K562 (cell line): ENCODE results near the gene UFC1. TPM values are rescaled to one million over a fixed set of nuclear protein-coding genes. Genes with fewer than 3 reads are reported as not detected.

ENCODE experiments used
- CEBPG ChIP-seq, 3 experiments: fragments of 200-800 bp in 1 of 3; sonication (Bioruptor generic) in 1 of 3; sonication (generic) in 1 of 3; formaldehyde crosslinking in 1 of 3; IDR thresholded peaks in 2 of 3; conservative IDR thresholded peaks in 1 of 3; 2 replicates each; pipeline versions ENCODE4 v1.6.1 to v1.8.0; 2016 to 2022; ENCODE audit warnings: missing compliant biosample characterization in 2 of 3, missing genetic modification characterization in 2 of 3, mild to moderate bottlenecking in 1 of 3, missing genetic modification reagents in 1 of 3
- DPF2 ChIP-seq: fragments of 450-650 bp; IDR thresholded peaks from 2 replicates; pipeline ENCODE4 v1.6.1; 2016
- HNRNPH1 ChIP-seq: fragments of 200-400 bp; formaldehyde crosslinking; optimal IDR thresholded peaks from 2 replicates; pipeline ENCODE3; 2017; ENCODE audit warnings: low read depth, mild to moderate bottlenecking, low read length, moderate library complexity
- NFRKB ChIP-seq: fragments of 450-650 bp; IDR thresholded peaks from 2 replicates; pipeline ENCODE4 v1.6.1; 2016; ENCODE audit warnings: low read depth
- PHF20 ChIP-seq: fragments of 450-650 bp; IDR thresholded peaks from 2 replicates; pipeline ENCODE4 v1.6.1; 2018; ENCODE audit not compliant: partially characterized antibody
- POLR2A ChIP-seq: fragments of 450-650 bp; conservative IDR thresholded peaks from 2 replicates; pipeline ENCODE4 v1.6.1; 2016
- TAF1 ChIP-seq: IDR thresholded peaks from 2 replicates; pipeline ENCODE4 v1.6.1; 2011; ENCODE audit warnings: mild to moderate bottlenecking, low read length, moderate library complexity; ENCODE audit not compliant: insufficient read depth, control insufficient read depth, severe bottlenecking; ENCODE audit errors: extremely low read depth
- YY1 ChIP-seq, 3 experiments: IDR thresholded peaks; 2 replicates each; pipeline ENCODE4 v1.6.1; 2011; ENCODE audit warnings: low read length in 2 of 3, mild to moderate bottlenecking in 2 of 3, moderate library complexity in 2 of 3, borderline replicate concordance in 1 of 3, control low read depth in 1 of 3, low read depth in 1 of 3; ENCODE audit not compliant: insufficient read depth in 3 of 3, insufficient replicate concordance in 2 of 3, control insufficient read depth in 1 of 3, insufficient read length in 1 of 3; ENCODE audit errors: extremely low read depth in 1 of 3
- ZNF408 ChIP-seq: fragments of 250-450 bp; sonication (Bioruptor Pico); IDR thresholded peaks from 2 replicates; pipeline ENCODE4 v1.4.0; 2020; ENCODE audit warnings: low read depth, mild to moderate bottlenecking, moderate library complexity
- ZNF551 ChIP-seq: fragments of 250-450 bp; sonication (Bioruptor Pico); IDR thresholded peaks from 2 replicates; pipeline ENCODE4 v1.5.0; 2021; ENCODE audit warnings: mild to moderate bottlenecking, moderate library complexity
- ZNF668 ChIP-seq: fragments of 250-450 bp; sonication (Bioruptor Pico); IDR thresholded peaks from 2 replicates; pipeline ENCODE4 v1.8.0; 2022; ENCODE audit warnings: mild to moderate bottlenecking, inconsistent platforms
- ZNF766 ChIP-seq: fragments of 200-800 bp; sonication (Bioruptor generic); conservative IDR thresholded peaks from 2 replicates; pipeline ENCODE4 v1.6.1; 2016; ENCODE audit warnings: missing genetic modification characterization, missing compliant biosample characterization
- polyA plus RNA-seq, 8 experiments: library from polyadenylated mRNA; depleted of rRNA in 4 of 8; stranded (reverse) in 5 of 8; unstranded in 3 of 8; fragments of >200 nt; fragmentation: Nextera tagmentation in 2 of 8; fragmentation: Illumina TruSeq in 1 of 8; extraction: Ambion mirVana in 2 of 8; extraction: Trizol in 1 of 8; gene quantifications; 2 replicates each; pipeline versions ENCODE4 v1.2.1 to v1.2.3, GENCODE V29; 2011 to 2014; ENCODE audit warnings: inconsistent platforms in 1 of 8, missing spikeins in 1 of 8
- total RNA-seq, 7 experiments: library from RNA; depleted of rRNA in 6 of 7; stranded (reverse); fragments of >200 nt in 6 of 7; fragmentation: Illumina TruSeq in 2 of 7; extraction: Trizol in 2 of 7; gene quantifications; 2 replicates each; pipeline versions ENCODE4 v1.2.1 to v1.2.3, GENCODE V29; 2011 to 2021; ENCODE audit warnings: low replicate concordance in 1 of 7
- TF ChIP-seq, protein P1 (sequence below), 2 experiments: fragments of 200-800 bp in 1 of 2; sonication (Bioruptor generic) in 1 of 2; sonication (generic) in 1 of 2; formaldehyde crosslinking in 1 of 2; IDR thresholded peaks in 1 of 2; conservative IDR thresholded peaks in 1 of 2; 2 replicates each; pipeline versions ENCODE4 v1.5.0 to v1.6.1; 2016 to 2020; ENCODE audit warnings: missing compliant biosample characterization in 1 of 2, missing genetic modification characterization in 1 of 2, missing genetic modification reagents in 1 of 2
- TF ChIP-seq, protein P2 (sequence below): fragments of 450-650 bp; IDR thresholded peaks from 2 replicates; pipeline ENCODE4 v1.6.1; 2016
- TF ChIP-seq, protein P3 (sequence below), 2 experiments: fragments of 450-650 bp; IDR thresholded peaks; 2 replicates each; pipeline ENCODE4 v1.6.1; 2018; ENCODE audit warnings: mild to moderate bottlenecking in 2 of 2, low read depth in 1 of 2; ENCODE audit not compliant: partially characterized antibody in 2 of 2
- TF ChIP-seq, protein P4 (sequence below): fragments of 150-350 bp; conservative IDR thresholded peaks from 2 replicates; pipeline ENCODE4 v1.6.1; 2014; ENCODE audit warnings: low read length

The UFC1 gene
- total and polyA plus RNA-seq, 9 of the 15 experiments (the other 6 are each of a cell fraction or from before 2014, with no cell fraction given) = 92.8 to 220 (median 161) TPM

DNA sequence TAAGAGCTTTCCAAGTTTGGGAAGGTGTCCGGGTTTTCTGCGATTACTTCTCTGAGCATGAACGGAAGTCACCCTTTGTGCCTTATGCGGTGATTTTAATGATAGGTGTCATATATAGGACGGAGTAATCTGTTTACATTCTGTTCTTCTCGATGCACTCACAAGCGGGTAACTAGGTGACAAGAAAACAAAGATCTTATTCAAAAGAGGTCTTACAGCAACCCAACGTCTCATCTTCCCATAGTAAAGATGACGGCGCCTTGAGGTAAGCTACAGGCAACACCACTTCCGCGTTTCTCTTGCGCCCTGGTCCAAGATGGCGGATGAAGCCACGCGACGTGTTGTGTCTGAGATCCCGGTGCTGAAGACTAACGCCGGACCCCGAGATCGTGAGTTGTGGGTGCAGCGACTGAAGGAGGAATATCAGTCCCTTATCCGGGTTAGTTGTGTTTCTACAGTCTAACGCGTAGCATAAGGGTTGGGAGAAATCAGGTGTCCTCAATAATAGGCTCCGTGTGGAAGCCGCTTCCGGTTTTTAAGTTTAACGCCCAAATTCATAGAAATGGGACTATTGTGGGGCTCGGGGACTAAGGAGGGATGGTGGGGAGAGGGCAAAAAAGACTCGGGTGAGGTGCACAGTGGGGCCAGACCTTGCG lies at the start of gene UFC1 (continued):
- TF ChIP-seq CEBPG (CRISPR knock-in tag; IDR thresholded peaks at IDR 0.05) (peak; percentile 75; the same call in 1 of the 2 replicates), CEBPG (tag; conservative IDR thresholded peaks at IDR 0.05 in 1 of 2, IDR thresholded peaks at IDR 0.05 in 1 of 2) (no peak), YY1 (IDR thresholded peaks at IDR 0.05; ENCODE audit: borderline replicate concordance in 1 of 3, control insufficient read depth in 1 of 3, extremely low read depth in 1 of 3, insufficient read depth in 3 of 3, insufficient read length in 1 of 3, insufficient replicate concordance in 2 of 3, low read depth in 1 of 3, low read length in 2 of 3) (peak; percentile 97 to 100 (median 99)), ZNF766 (CRISPR knock-in tag) (peak; percentile 80), PHF20 (peak; percentile 94), TAF1 (peak; percentile 97), HNRNPH1 (no peak), DPF2 (no peak), ZNF551 (CRISPR knock-in tag) (no peak), POLR2A (peak; percentile 94), ZNF668 (CRISPR knock-in tag) (0 out of 2 replicates have a peak, but pooled peaks have one; percentile 46), ZNF408 (CRISPR knock-in tag) (no peak), NFRKB (peak; percentile 100)
- TF ChIP-seq, protein P1, sequence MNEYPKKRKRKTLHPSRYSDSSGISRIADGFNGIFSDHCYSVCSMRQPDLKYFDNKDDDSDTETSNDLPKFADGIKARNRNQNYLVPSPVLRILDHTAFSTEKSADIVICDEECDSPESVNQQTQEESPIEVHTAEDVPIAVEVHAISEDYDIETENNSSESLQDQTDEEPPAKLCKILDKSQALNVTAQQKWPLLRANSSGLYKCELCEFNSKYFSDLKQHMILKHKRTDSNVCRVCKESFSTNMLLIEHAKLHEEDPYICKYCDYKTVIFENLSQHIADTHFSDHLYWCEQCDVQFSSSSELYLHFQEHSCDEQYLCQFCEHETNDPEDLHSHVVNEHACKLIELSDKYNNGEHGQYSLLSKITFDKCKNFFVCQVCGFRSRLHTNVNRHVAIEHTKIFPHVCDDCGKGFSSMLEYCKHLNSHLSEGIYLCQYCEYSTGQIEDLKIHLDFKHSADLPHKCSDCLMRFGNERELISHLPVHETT (CRISPR knock-in tag; conservative IDR thresholded peaks at IDR 0.05 in 1 of 2, IDR thresholded peaks at IDR 0.05 in 1 of 2) = 0 out of 4 replicates have a peak, but pooled peaks of 1 of the 2 experiments have one; percentile 28
- TF ChIP-seq, protein P2, sequence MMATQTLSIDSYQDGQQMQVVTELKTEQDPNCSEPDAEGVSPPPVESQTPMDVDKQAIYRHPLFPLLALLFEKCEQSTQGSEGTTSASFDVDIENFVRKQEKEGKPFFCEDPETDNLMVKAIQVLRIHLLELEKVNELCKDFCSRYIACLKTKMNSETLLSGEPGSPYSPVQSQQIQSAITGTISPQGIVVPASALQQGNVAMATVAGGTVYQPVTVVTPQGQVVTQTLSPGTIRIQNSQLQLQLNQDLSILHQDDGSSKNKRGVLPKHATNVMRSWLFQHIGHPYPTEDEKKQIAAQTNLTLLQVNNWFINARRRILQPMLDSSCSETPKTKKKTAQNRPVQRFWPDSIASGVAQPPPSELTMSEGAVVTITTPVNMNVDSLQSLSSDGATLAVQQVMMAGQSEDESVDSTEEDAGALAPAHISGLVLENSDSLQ = peak; percentile 34; the same call in 1 of the 2 replicates
- TF ChIP-seq, protein P3, sequence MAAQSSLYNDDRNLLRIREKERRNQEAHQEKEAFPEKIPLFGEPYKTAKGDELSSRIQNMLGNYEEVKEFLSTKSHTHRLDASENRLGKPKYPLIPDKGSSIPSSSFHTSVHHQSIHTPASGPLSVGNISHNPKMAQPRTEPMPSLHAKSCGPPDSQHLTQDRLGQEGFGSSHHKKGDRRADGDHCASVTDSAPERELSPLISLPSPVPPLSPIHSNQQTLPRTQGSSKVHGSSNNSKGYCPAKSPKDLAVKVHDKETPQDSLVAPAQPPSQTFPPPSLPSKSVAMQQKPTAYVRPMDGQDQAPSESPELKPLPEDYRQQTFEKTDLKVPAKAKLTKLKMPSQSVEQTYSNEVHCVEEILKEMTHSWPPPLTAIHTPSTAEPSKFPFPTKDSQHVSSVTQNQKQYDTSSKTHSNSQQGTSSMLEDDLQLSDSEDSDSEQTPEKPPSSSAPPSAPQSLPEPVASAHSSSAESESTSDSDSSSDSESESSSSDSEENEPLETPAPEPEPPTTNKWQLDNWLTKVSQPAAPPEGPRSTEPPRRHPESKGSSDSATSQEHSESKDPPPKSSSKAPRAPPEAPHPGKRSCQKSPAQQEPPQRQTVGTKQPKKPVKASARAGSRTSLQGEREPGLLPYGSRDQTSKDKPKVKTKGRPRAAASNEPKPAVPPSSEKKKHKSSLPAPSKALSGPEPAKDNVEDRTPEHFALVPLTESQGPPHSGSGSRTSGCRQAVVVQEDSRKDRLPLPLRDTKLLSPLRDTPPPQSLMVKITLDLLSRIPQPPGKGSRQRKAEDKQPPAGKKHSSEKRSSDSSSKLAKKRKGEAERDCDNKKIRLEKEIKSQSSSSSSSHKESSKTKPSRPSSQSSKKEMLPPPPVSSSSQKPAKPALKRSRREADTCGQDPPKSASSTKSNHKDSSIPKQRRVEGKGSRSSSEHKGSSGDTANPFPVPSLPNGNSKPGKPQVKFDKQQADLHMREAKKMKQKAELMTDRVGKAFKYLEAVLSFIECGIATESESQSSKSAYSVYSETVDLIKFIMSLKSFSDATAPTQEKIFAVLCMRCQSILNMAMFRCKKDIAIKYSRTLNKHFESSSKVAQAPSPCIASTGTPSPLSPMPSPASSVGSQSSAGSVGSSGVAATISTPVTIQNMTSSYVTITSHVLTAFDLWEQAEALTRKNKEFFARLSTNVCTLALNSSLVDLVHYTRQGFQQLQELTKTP (IDR thresholded peaks at IDR 0.05; ENCODE audit: low read depth in 1 of 2, partially characterized antibody in 2 of 2) = peak; percentile 59 to 75
- TF ChIP-seq, protein P4, sequence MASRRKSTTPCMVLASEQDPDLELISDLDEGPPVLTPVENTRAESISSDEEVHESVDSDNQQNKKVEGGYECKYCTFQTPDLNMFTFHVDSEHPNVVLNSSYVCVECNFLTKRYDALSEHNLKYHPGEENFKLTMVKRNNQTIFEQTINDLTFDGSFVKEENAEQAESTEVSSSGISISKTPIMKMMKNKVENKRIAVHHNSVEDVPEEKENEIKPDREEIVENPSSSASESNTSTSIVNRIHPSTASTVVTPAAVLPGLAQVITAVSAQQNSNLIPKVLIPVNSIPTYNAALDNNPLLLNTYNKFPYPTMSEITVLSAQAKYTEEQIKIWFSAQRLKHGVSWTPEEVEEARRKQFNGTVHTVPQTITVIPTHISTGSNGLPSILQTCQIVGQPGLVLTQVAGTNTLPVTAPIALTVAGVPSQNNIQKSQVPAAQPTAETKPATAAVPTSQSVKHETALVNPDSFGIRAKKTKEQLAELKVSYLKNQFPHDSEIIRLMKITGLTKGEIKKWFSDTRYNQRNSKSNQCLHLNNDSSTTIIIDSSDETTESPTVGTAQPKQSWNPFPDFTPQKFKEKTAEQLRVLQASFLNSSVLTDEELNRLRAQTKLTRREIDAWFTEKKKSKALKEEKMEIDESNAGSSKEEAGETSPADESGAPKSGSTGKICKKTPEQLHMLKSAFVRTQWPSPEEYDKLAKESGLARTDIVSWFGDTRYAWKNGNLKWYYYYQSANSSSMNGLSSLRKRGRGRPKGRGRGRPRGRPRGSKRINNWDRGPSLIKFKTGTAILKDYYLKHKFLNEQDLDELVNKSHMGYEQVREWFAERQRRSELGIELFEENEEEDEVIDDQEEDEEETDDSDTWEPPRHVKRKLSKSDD = peak; percentile 94; the same call in 1 of the 2 replicates
